ELF-1 (cell line): ENCODE results near the gene TUBB4B.

ENCODE experiments used
- DNase-seq: peaks from one replicate; pipeline ENCODE4 v3.0.0-alpha.2; 2016; ENCODE audit warnings: low read depth, low spot score

Gene TUBB4B

GRCh38 chr9:137212520-137212919 is 28.6 kb upstream of the TUBB4B start:
- no peak for DNase-seq

DNA sequence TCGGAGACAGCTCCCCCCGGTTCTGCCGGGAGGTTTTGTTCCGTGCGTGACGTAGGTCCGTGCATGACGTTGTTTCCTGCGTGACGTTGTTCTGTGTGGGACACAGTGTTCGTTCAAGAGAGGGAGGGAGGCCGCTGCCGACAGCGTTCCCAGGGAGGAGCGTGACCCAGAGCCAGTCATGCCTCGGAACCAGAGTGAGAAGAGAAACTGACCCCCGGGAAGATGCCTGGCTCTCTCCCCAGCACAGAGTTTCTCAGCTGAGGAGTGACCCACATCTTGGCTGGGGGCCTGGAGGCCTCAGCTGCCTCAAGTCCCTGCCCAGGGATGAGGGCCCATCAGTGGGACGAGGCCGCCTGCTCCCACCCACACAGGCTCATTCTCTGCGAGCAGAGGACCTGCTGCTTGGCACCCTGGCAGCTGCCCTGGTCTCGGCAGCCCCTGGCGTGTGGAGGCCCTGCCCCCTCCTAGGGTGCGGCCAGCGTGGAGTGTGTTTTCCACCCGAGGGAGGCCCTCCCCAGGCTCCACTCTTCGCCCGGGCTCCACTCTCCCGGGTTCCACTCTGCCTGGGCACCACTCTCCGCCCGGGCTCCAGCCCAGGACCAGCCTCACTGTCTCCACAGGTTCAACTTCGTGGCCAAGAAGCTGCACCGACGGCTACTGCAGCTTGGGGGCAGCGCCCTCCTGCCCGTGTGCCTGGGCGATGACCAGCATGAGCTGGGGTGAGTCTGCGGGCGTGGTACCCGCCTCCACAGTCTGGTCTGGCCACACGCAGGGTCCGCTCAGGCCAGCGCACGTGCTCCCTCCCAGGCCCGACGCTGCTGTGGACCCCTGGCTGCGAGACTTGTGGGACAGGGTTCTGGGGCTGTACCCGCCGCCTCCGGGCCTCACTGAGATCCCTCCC is 27.7 kb upstream of the TUBB4B start:
- no peak for DNase-seq

GRCh38 chr9:137214620-137215019 is 26.5 kb upstream of the TUBB4B start:
- DNase-seq, result no peak

GRCh38 chr9:137215196-137215986 is 25.7 kb upstream of the TUBB4B start:
- DNase-seq, result no peak

DNA sequence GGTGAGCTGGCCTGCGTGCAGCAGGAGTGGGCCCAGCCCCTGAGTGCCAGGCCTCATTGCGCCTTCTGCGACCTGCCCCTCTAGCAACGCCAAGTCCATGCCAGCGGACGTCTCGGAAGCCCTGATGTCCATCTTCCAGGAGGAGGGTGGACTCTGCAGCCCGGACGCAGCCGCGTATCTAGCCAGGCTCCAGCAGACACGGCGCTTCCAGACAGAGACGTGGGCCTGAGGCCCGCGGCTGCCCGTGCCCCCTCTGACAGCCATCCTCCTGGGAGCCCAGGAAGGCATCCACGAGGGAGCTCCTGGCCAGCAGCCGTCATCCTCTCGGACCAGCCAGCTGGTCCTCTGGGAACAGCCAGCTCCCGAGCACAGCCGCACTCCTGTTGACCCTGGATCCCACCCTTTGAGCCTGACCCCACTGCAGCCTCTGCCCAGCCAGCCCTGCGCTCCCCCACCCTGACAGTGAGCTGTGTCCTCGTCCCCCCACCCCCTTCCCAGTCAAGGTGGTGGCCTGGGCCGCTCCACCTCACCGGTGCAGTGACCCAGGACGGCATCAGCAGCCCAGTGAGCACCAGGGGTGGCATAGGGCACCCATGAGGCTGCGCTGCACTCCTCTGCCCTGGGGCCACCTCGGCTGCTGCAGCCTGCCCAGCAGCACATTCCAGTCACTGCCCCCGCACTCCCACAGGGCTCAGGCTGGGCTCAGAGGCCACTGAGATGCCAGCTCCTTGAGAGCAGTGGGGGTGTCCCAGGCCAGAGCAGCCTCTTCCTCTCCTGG is 24.7 kb upstream of the TUBB4B start:
- no peak for DNase-seq

DNA sequence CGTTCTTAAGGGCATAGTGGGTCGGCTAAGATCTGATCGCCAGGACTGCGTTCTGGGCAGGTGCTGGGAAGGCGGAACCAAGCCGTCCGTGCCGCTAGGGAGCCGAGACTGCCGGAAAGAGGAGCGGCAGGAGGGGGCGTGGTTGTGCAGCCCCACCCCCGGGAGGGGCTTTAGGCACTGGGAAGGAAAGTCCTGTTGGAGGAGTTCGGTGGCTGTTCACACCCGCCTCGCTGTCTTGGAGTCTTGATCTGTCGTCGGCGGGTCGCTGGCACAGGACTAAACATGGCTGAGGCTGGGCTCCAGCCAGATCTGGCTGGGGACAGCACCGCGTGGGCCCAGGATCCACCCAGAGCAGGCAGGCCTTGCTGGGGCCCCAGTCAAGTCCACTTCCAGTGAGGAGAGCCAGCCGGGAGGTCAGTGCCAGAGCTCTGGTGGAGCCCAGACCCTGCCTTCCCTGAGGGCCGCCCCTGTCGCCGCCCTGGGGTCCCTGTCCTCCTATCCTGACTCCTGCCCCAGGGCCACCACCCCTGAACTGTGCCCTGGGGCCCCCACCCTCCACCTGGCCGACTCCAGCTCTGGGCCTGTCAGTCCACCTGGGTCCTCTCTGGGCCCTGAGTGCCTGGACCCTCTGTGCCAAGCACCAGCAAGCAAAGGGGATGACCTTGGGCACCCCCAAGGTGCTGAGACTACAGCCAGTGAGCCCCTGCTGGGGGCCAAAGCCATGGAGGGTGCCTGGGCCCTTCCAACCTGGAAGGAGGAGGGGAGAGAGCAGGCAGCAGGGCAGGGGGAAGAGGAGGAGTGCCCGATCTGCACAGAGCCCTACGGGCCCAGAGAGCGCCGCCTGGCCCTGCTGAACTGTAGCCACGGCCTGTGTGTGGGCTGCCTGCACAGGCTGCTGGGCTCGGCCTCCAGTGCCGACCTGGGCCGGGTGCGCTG is 23.5 kb upstream of the TUBB4B start:
- peak; percentile 85 for DNase-seq

GRCh38 chr9:137218212-137218753 is 22.8 kb upstream of the TUBB4B start:
- no peak for DNase-seq

- peak; percentile 51 for DNase-seq
Measured at GRCh38 chr9:137218754-137219271, 22.3 kb upstream of the TUBB4B start.

- no peak for DNase-seq
Measured at GRCh38 chr9:137219757-137220316, 21.2 kb upstream of the TUBB4B start.

DNA sequence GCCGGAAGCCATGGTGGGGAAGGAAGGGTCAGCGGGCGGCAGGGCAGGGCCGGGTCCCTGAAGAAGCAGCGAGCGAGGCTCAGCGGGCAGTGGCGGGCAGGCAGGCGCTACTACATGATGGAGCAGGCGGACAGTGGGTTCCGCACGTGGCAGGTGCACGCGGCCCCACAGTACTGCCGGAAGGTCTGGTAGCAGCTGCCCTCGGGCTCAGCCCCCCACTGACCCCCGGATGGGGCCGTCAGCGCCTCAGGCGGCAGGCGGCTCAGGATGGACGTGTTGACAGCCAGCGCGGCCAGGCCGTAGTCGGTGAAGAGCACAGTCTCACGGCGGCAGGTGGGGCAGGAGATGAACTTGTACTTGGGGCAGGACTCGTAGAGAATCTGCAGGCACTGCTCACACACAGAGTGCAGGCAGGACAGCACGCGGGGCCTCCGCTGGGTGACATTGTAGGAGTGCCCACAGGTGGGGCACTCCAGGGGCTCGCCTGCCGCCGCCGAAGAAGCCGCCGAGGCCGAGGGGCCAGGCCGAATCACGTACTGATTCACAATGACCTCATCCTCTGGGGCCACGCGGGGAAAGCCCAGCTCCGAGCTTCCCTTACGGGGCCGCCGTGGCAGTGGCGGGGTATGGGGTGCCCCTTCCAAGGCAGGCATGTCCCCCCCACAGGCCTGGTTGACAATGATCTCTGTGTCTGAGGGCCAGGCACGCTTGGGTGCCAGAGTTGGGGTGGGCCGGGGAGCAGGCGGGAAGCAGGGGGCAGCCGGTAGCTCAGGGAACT is 20.6 kb upstream of the TUBB4B start:
- no peak for DNase-seq

- no peak for DNase-seq
Measured at GRCh38 chr9:137221095-137221505, 20.0 kb upstream of the TUBB4B start.

DNA sequence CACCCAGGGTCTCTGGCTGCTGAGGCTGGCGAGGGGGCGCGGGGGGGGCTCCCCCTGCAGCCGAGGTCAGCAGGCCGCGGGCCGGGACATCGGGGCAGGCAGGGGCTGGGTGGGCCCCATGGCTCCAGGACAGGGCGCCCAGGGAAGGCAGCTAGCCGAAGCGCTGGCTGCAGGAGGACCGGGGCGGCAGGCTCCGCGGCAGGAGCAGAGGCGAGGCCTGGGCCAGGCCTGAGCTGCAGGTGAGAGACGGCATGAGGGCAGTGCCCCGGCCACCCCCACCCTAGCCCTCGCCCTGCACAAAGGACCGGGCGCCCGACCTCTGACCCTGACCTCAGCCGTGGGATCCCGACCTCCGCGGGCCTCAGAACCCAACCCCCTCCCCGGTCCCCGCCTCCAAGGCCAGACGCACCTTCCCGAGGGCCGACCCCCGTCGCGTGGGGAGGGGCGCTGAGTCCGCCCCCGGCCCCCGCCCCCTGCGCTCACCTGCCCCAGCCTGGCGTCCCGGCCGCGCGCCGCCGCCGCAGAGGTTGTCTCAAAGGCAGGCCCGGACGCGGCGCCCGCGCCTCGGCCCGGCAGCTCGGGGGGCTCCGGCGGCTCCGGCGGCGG is 19.5 kb upstream of the TUBB4B start:
- DNase-seq, result no peak

- DNase-seq, result no peak
Measured at GRCh38 chr9:137222190-137223077, 18.7 kb upstream of the TUBB4B start, which contains the start of gene RNF208. Gene RNF208, minus strand, starts transcription at chr9:137222240. Its CDS starts 1,028 bp downstream, at chr9:137221212.

DNA sequence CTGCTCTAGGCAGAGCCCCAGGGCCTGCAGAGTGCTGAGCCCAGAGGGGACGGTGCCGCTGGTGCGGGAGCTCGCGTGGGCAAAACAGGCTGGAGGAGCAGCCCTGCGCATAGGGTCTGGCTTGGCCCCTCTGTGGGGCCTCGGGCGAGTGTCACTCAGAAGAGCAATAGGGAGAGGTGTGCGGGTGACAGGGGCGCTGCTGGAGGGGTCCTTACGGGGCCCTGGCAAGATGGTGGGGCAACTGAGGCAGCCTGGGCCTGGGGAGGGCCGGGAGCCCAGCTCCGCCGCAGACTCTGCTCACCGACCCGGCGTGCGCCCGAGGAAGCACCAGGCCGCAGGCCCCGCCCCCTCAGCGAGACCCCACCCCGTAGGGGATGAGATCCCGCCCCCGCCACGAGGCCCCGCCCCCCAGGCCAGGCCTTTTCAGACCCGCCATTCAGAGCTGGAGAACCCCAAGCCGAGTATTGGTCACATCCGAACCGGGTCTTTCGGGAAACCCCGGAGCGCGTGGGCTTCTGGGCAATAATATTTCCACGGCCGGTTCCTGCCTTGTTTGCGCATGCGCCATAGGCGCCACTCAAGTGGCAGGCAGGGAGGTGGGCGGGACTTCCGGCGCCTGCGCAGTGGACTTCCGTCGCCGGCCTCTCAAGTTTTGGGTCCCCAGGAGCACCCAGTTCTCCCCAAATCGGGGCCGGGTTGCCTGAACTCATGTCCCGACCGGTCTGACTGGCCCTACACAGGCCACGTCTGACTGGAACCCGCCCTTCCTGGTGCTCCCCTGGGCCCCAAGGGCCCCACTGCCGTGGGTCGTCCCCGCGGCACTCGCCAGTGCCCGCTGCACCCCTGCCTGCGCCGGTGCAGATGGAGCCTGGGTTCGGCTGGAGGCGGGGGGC is 17.8 kb upstream of the TUBB4B start:
- DNase-seq, result peak; percentile 96

DNA sequence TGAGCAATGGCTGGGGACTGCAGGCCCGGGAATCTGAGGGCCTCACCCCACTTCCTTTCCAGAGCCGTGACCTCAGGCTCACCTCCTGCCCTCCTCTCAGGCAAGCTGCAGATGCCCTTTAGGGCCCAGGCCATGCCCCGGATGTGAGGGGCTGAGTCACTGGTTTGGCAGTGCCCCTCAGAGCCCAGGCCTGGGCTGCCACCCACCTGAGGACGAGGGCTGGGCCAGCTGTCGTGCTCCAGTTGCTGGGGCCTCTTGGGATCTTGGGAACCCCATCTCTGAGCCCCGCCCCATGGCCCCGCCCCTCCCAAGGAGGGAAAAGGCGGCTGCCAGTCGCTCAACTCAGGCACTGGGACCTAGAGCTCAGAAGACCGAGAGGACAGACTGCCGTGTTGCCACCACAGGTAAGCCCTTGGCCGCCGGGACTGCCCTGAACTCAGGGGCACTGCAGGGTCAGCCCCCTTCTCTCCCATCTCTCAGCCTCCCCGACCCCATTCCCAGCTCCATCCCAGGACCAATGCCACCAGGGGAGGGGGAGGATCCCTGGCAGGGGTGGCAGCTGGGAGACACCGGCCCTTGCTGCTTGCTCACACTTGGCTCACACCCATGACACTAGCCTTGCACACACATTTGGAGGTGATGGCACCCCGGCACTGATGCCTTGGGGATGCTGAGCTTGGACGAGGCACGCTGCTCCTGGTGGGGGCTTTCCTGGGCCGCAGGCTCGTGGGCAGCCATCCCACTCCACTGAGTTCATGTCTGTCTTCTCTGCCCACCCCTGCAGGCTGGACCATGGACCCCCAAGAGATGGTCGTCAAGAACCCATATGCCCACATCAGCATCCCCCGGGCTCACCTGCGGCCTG is 16.0 kb upstream of the TUBB4B start, which contains the start of gene CYSRT1:
CYSRT1 (plus strand) TSS at position 345 of the 865 bp plus-strand sequence; CDS start at position 793, 448 bp downstream.
- DNase-seq, result no peak
